GM15510 (cell line): Measurements from ENCODE around the gene HCFC2.

Experiments used
- POLR2A ChIP-seq: IDR thresholded peaks from 3 replicates; pipeline ENCODE4 v1.6.1; 2011; ENCODE audit warnings: borderline replicate concordance; ENCODE audit not compliant: insufficient read length; ENCODE audit errors: extremely low read depth

HCFC2 gene

GRCh38 chr12:104136577-104136976 lies 72.2 kb downstream of the HCFC2 start:
- no peak for TF ChIP-seq POLR2A

- TF ChIP-seq POLR2A, result peak; percentile 31
Measured at GRCh38 chr12:104137001-104137901, 72.9 kb downstream of the HCFC2 start.

GRCh38 chr12:104137902-104138796 lies 73.8 kb downstream of the HCFC2 start, which contains the start of gene NFYB:
TSS of gene NFYB (minus strand) at chr12:104138210. CDS start at chr12:104135453, 2,757 bp downstream.
- peak; percentile 86 for TF ChIP-seq POLR2A

GRCh38 chr12:104138797-104139152 lies 74.4 kb downstream of the HCFC2 start:
- no peak for TF ChIP-seq POLR2A

- no peak for TF ChIP-seq POLR2A
Measured at GRCh38 chr12:104142543-104142942, 78.2 kb downstream of the HCFC2 start.

GRCh38 chr12:104143002-104143401 lies 78.7 kb downstream of the HCFC2 start:
- no peak for TF ChIP-seq POLR2A

- no peak for TF ChIP-seq POLR2A
Measured at GRCh38 chr12:104143918-104144317, 79.6 kb downstream of the HCFC2 start.

- no peak for TF ChIP-seq POLR2A
Measured at GRCh38 chr12:104147346-104147745, 83.0 kb downstream of the HCFC2 start.

GRCh38 chr12:104150416-104150815 lies 86.1 kb downstream of the HCFC2 start:
- no peak for TF ChIP-seq POLR2A

GRCh38 chr12:104152685-104153241 lies 88.4 kb downstream of the HCFC2 start:
- no peak for TF ChIP-seq POLR2A

- TF ChIP-seq POLR2A, result no peak
Measured at GRCh38 chr12:104154286-104154685, 90.0 kb downstream of the HCFC2 start.

- no peak for TF ChIP-seq POLR2A
Measured at GRCh38 chr12:104154806-104155205, 90.5 kb downstream of the HCFC2 start.
